Measurements from ENCODE around the gene CLEC18C.
"Not testable (repeated sequence)": the region's sequence is repeated elsewhere in the genome, so short reads cannot be mapped to it uniquely, and the experiment has no call there.

CLEC18C gene

DNA sequence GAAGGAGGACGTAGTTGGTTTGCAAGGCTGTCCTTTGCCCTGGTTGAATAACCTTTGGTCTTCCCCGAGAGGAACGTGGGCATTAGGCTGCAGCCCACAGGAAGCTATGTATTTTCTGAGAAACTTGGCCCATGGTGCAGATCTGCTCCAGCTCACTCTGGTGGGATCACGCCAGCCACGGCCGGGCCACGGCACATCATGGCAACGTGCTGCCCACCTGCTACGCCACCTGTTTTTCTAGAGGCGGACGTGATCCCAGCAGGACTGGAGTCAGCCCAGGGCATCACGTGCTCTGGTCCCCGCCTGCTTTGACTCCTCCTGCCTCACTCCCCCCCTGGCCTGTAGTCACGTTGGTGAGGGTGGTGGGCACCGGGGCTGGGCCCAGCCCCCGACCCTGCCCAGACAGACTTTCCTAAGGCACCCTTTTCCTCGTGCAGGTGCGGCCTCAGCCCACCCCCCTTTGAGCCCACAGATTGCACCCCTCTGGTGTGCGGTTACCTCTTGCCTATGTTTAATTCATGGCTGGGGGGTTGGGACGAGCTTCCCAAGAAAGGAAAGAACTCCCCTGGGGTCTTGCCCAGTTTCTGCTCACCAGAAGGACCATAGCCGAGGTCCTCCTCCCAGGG, at the start of gene CLEC18C:
TSS of gene CLEC18C (plus strand) at position 576 of the 626 bp plus-strand sequence. CDS start 492 bp downstream, outside the sequence.
- DNase-seq = not testable (repeated sequence)

DNA sequence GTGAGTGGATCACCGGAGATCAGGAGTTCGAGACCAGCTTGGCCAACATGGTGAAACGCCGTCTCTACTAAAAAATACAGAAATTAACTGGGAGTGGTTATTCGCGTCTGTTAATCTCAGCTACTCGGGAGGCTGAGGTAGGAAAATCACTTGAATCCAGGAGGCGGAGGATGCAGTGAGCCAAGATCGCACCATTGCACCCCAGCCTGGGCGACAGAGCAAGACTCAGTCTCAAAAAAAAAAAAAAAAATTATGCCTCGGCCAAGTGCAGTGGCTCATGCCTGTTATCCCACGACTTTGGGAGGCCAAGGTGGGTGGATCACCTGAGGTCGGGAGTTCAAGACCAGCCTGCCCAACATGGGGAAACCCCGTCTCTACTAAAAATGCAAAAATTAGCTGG, 49.8 kb upstream of the CLEC18C start:
- DNase-seq = not testable (repeated sequence)

- DNase-seq = not testable (repeated sequence)
Observed at GRCh38 chr16:70126226-70126625, 47.4 kb upstream of the CLEC18C start.

- DNase-seq = not testable (repeated sequence)
Observed at GRCh38 chr16:70127706-70128105, 45.9 kb upstream of the CLEC18C start.

DNA sequence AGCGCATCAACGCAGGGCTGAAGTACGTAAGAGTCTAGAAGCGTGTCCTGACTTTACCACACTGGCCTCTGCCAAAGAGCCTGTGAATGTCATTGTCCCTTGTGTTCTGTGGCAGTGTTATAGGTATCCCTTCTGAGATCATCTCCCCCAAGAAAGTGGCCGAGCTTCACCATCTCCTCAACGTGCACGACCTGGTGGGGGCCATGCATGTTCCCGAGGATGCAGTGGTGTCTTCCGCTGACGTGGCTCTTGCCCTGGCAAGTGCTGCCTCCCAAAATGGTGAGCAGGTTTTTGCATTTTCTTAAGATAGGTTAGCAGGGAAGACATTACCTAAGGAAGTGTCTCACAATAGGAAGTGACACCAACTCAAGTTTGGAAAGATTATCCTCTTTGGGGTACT, 44.7 kb upstream of the CLEC18C start:
- not testable (repeated sequence) for DNase-seq

DNA sequence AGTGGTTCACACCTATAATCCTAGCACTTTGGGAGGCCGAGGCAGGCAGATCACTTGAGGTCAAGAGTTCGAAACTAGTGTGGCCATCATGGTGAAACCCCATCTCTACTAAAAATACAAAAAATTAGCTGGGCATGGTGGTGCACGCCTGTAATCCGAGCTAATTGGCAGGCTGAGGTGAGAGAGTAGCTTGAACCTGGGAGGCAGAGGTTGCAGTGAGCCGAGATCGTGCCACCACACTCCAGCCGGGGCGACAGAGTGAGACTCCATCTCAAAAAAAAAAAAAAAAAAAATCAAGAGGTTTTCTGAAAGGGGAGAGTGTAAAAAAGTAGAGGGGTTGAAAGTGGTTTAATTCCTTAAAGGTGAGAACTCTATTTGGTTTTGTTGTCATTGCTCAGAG, 37.8 kb upstream of the CLEC18C start:
- not testable (repeated sequence) for DNase-seq

DNA sequence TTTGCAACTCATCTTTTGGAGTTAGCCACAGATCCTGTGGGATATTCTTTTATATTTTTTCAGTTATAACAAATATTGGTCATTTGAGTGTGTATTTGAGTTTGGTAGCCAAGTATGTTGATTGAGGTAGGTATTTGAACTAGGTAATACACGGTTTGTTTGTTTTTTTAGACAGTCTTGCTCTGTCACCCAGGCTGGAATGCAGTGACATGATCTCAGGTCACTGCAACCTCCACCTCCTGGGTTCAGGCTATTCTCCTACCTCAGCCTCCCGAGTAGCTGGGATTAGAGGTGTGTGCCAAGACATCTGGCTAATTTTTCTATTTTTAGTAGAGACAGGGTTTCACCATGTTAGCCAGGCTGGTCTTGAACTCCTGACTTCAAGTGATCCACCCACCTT, 37.0 kb upstream of the CLEC18C start:
- not testable (repeated sequence) for DNase-seq

DNA sequence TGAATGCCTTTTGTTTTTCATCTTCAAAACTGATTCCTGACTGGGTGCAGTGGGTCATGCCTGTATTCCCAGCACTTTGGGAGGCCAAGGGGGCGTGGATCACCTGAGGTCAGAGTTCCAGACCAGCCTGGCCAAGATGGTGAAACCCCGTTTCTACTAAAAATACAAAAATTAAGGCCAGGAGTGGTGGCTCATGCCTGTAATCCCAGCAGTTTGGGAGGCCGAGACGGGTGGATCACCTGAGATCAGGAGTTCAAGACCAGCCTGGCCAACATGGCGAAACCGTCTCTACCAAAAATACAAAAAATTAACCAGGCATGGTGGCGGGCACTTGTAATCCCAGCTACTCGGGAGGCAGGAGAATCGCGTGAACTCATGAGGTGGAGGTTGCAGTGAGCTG, 30.8 kb upstream of the CLEC18C start:
- not testable (repeated sequence) for DNase-seq

- not testable (repeated sequence) for DNase-seq
Observed at GRCh38 chr16:70143231-70143895, 30.2 kb upstream of the CLEC18C start.

GRCh38 chr16:70147853-70148252, 25.7 kb upstream of the CLEC18C start:
- DNase-seq = not testable (repeated sequence)

DNA sequence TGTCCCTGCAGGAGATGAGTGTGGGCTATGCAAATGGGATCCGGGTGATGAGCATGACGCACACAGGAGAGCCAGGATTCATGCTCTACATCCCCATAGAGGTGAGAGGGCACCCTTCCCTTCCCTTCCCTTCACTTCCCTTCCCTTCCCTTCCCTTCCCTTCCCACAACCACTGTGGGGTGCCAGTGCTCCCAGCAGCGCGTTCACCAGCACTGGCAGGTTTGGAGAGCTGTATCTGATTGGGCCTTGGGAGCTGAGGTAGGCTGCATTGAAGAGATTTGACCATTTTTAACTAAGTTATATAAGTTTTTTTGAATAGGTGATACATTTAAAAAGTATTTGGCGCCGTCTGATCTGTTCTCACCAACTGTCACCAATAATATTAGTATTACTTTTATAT, 25.1 kb upstream of the CLEC18C start:
- not testable (repeated sequence) for DNase-seq

DNA sequence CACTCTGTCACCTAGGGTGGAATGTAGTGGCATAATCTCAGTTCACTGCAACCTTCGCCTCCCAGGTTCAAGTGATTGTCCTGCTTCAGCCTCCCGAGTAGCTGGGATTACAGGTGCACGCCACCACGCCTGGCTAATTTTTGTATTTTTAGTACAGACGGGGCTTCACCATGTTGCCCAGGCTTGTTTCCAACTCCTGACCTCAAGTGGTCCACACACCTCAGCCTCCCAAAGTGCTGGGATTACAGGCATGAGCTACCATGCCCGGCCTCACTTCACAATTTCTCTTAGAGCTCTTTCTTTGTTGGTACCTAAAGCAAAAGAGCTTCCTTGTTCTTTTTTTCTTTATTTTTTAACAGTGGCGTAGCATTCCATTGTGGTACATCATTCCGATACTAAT, 24.3 kb upstream of the CLEC18C start:
- DNase-seq = not testable (repeated sequence)

DNA sequence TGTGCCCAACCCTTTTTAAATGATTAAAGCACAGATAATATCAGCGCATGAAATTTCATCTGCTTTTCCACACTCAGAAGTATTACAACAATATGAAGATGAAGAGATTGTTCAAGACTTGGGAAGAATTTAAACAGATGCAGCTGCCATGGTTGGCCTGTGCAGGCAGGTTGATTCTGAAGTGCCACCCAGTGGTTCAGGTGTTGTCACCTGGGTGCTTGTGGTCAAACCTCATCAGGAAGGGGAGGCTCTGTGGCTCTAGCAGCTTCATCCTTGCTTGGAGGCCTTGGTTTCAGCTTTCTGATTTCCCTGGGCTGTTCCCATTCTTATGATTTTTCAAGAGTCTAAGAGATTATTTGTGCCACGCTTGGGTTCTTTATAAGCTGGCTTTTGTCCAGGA, 22.2 kb upstream of the CLEC18C start:
- DNase-seq = no peak

DNA sequence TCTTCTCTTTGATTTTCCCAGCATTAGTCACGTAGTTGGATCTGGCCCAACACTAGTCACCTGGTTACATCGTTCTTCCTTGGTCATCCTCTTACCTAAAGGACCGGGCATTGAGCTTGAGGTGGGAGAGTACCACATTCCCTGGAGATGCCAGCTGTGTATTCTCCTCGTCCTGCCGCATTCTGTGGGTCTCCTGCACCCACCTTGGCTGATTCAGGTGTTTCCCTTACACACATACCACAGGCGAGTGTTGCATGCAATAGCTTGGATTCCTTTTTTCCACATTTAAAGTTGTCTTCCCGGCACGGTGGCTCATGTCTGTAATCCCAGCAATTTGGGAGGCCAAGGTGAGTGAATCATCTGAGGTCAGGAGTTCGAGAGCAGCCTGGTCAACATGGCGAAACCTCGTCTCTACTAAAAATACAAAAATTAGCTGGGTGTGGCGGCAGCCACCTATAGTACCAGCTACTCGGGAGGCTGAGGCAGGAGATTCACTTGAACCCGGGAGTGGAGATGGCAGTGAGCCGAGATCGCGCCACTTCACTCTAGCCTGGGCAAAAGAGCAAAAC, 21.6 kb upstream of the CLEC18C start:
- DNase-seq = no peak

- DNase-seq = no peak
Observed at GRCh38 chr16:70152578-70153302, 20.8 kb upstream of the CLEC18C start.

- not testable (repeated sequence) for DNase-seq
Observed at GRCh38 chr16:70154736-70155135, 18.9 kb upstream of the CLEC18C start.

GRCh38 chr16:70156207-70156978, 17.2 kb upstream of the CLEC18C start:
- DNase-seq = no peak

DNA sequence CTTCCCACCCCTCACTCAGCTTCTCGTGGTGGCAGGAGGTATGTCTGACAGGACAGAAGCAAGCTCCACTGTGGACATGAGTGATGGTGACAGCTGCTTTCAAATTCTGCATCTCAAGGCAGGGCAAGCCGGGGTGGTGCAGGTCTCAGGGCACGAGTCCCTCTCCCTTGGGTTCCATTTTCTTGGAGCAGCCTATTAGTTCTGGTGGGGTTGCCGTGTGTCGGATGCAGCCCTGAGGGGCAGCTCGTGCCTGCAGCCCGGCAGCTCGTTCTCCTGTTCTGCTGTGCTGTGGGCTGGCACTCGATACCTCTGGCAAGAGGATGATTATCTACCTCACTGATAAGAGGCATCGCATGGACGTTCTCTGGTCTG, 16.5 kb upstream of the CLEC18C start:
- DNase-seq = no peak

GRCh38 chr16:70157477-70158260, 15.9 kb upstream of the CLEC18C start:
- DNase-seq = no peak

DNA sequence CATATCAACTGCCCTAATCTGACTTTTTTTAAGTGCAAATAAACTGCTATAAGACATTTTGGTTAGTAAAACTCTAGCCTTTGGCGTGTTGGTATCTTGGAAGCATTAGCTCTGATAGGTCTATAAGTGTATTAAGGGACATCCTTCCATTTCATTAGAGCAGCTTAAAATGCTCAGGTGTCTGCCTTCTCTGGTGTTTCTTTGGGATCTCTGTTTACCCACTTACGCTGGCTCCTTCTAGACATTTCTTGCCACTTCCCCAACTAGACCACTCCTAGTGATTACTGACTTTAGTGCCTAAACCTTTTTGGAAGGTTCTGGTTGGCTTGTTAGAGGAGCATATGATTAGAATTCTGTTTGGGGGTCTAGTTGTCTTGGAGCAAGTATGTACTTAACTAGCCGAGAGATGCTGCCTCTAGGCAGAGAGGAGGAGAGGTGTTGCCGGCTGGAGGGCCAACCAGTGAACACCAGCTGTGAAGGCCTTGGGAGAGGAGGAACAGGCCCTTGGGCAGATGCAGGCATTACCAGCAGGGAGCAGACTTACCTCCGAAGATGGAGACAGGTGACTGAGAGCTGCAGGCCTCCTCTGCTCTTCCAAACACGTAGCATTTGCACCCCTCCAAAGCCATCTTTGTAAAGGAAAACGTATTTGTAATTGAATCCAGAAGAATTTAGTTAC, 15.2 kb upstream of the CLEC18C start:
- no peak for DNase-seq
